ENCODE measurements around the gene ATP11A.

The ATP11A gene

DNA sequence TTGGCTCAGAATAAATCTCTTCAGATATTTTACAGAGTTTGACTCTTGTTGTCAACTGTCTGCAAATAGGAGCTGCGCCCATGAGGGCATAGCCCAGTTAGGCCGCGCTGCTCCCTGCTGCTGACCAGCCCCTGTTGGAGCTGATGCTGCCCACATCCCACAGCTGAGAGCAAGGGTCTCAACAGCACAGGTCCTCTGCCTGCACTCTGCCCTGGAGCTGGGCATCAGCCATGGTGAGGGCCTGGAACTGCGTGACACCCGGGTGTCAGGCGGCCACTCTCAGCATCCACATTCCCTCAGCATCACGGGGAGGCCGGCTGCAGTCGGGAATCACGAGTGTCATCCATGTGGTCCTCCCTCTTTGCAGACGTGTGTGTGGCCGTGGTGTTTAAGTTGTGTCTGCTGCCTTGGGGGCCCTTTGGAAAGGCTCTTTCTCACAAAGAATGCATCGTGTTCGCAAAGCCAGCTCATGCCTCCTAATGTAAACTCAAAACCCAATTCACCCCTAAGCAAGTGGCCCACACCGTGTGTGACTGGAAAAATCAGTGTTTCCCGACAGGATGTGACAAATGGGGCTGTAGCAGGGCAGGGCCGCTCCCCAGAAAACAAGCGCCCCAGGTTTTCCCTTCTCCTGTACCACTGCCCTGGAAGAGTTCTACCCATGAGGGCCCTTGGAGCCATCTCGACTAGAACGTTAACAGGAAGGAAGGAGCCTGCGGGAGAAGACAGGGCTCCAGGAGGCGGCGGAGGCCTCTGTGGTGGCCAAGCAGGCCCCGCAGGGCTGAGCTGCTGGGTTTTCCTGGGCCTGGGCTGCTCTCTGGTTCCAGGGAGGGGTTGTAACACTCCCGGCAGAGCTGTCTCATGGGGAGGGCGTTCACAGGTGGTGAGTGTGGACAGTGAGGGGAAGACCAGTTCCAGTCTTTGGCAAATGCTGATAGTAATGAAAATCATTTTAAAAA is 20.3 kb downstream of the ATP11A start:
- ATAC-seq (no peak), DNase-seq (ENCODE audit: low spot score in 2 of 2) (no peak)
- Mint-ChIP-seq H3K27ac (peak overlapping the region; percentile 40), H3K36me3 (no peaks in the 10 kb centered on the region), H3K4me3 (no peak overlapping the region), H3K4me1 (peaks cover 39% of the 10 kb centered on the region), H3K9me3 (no peaks in the 10 kb centered on the region)

DNA sequence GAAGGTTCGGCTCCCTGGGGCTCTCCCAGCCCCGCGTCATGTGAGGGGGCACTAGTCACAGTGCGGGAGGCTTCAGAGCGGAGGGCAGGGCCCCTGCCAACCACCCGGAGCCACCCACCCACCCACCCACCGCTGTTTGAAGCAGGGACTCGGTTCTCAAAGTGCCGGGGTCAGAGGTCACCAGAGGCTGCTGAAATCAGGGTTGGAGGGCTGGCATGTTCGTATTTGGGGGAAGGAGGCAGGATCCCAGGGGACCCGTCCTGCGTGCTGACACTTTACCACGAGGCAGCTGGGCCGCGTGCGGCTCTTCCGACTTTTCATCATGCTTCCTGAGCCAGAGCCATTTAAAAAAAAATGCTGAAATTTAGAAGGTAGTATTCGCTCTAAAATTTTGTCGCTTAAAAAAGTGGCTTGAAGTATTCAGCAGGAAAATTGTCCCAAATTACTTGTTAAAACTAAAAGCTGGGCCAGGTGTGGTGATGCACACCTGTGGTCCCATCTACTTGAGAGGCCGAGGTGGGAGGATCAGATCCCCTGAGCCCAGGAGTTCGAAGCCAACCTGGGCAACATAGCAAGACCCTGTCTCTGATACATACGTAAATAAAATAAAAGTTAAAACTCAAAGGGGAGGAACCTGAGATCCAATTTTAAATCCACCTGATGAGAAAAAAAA is 21.2 kb downstream of the ATP11A start:
- Mint-ChIP-seq H3K27ac (no peak overlapping the region), H3K9me3 (no peaks in the 10 kb centered on the region), H3K4me1 (peaks cover 45% of the 10 kb centered on the region), H3K4me3 (no peak overlapping the region), H3K36me3 (no peaks in the 10 kb centered on the region)
- ATAC-seq = no peak
- DNase-seq (ENCODE audit: low spot score in 2 of 2) = no peak

DNA sequence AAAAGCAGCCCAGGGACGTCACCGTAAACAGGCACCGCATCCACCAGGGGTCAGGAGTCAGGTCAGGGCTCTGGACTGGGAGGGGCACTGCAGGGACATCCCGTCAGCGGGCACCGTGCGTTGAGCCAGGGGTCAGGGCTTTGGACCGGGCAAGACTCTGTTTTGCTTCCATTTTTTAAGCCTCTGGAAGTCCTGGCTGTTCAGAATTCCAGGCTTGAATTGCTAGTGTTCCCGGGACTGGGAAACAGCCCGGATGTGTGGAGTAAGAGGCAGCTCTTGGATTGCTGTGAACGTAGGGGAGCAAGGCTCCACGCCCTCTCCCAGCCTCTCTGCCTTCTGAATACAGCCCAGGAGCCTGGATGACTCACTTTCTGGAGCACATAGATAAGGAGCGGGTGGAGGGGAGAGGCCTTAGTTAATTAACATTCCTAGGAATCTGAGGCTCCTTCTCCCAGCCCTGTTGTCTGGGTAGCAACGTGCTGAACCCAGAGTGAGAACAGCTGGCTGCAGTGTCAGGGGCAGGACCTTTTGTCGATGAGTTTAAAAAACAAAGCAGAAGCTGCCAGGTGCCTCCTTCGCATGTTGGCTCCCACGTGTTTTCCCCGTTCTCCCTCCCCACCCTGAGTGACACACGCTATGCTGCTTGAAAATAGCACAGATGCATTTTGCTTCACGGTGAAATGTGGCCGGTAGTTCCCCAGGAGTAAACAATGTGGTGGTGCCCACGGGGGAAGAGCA is 21.9 kb downstream of the ATP11A start:
- H3K27ac Mint-ChIP-seq = no peak overlapping the region
- DNase-seq (ENCODE audit: low spot score in 2 of 2) = no peak
- H3K36me3 Mint-ChIP-seq = no peaks in the 10 kb centered on the region
- H3K4me1 Mint-ChIP-seq = peaks cover 51% of the 10 kb centered on the region
- no peak for ATAC-seq
- no peak overlapping the region for H3K4me3 Mint-ChIP-seq
- H3K9me3 Mint-ChIP-seq = no peaks in the 10 kb centered on the region

DNA sequence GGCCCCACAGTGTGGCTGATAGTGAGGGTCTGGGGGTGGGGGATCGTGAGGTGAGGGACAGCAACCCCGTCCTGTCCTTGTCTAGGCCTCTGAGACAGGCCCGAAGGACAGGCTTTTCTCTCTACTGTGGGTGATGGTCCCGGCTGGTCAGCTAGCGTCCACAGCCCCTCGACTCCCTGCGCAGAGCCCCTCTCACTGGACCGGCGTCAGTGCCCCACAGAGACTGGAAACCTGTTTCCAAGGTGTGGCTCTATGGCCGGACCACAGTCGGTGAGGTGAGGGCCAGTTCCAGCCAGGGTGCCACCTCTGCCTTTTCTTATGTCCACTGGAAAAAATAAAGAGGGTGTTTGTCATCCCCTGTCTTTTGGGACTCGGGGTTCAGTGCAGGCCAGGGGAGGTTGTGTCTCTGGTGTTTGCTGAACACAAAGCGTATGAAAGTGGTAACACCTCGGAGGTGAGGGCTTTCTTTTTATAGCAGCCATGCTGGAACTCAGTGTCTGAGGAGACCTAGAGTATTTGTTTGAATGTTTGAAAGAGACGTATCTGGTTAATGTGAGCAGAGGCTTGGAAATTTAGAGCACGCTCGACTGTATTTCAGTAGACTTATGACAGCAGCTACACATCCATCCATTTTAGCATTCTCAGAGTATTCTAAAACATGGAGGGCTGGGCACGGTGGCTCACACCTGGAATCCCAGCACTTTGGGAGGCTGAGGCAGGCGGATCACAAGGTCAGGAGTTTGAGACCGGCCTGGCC is 22.8 kb downstream of the ATP11A start:
- ATAC-seq = no peak
- H3K9me3 Mint-ChIP-seq = no peaks in the 10 kb centered on the region

DNA sequence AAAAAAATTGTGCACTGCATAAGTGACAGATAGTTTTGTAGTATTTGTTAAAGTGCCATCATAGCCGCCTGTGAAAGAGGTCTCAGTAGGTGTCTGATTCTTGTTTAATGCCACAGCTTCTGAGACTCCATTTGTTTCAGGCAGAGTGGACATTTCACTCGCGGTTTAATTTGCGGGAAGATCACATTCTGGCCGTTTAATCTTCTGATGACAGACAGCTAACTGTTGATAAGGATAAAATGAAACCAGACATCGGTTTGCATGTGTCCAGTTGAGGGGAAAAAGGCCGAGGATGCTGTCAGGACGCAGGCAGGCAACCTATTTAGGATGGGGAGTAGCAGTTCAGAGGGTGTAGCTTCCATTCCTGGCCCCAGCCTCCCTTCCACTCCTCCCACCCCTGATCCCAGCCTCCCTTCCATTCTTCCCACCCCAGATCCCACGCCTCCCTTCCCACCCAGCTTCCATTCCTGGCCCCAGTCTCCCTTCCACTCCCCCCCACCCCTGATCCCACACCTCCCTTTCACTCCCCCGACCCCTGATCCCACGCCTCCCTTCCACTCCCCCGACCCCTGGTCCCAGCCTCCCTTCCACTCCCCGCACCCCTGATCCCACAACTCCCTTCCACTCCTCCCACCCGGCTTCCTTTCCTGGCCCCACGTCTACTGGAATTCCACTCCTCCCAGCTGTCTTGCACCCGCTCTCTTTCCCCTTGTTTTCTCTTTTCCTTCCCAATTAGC is 23.8 kb downstream of the ATP11A start:
- no peak for DNase-seq (ENCODE audit: low spot score in 2 of 2)
- Mint-ChIP-seq H3K4me3 (no peak overlapping the region), H3K9me3 (no peaks in the 10 kb centered on the region), H3K27ac (no peak overlapping the region), H3K36me3 (no peaks in the 10 kb centered on the region), H3K4me1 (peaks cover 56% of the 10 kb centered on the region)
- no peak for ATAC-seq

More for the DNA sequence above, 22.8 kb downstream of the ATP11A start:
- Mint-ChIP-seq H3K27ac (no peak overlapping the region), H3K4me3 (no peak overlapping the region), H3K4me1 (peaks cover 56% of the 10 kb centered on the region), H3K36me3 (no peaks in the 10 kb centered on the region)
- DNase-seq (ENCODE audit: low spot score in 2 of 2) = no peak

DNA sequence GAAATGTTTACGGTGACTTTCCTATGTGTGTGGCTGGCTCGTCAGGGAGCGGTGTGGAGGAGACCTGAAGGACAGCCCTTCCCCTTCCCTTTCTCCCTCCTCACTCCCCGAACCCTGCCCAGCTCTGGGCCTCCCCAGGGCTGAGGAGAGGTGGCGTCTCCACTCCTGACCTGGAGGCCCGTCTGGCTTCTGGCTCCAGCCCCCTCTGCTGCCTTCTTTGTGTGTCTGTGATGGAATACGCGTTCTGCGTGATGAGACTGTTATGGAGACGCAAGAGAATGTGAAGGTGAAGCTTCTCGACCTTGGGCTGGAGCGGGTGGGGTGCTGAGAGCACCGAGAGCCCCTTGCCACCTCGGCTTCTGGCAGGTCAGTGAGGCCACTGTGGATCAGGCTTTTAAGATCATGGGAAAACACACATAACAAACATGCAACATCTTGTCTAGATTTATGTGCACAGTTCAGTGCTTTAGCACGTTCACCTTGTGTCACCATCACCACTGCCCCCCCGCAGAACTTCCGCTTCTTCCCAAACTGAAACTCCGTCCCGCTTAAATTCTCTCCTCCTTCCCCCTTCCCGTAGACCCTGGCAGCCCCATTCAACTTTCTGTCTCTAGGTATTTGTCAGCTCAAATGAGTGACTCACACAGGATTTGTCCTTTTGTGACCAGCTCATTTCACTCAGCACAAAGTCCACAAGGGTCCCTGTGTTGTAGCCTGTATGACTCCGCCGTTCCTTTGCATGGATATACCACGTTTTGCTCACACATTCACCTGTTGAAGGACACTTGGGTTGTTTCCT is 24.7 kb downstream of the ATP11A start:
- peaks cover 49% of the 10 kb centered on the region for H3K4me1 Mint-ChIP-seq
- no peaks in the 10 kb centered on the region for H3K9me3 Mint-ChIP-seq
- no peak overlapping the region for H3K4me3 Mint-ChIP-seq
- ATAC-seq (peak; percentile 48), DNase-seq (ENCODE audit: low spot score in 2 of 2) (no peak)
- peak overlapping the region; percentile 29 for H3K27ac Mint-ChIP-seq
- H3K36me3 Mint-ChIP-seq = no peaks in the 10 kb centered on the region

DNA sequence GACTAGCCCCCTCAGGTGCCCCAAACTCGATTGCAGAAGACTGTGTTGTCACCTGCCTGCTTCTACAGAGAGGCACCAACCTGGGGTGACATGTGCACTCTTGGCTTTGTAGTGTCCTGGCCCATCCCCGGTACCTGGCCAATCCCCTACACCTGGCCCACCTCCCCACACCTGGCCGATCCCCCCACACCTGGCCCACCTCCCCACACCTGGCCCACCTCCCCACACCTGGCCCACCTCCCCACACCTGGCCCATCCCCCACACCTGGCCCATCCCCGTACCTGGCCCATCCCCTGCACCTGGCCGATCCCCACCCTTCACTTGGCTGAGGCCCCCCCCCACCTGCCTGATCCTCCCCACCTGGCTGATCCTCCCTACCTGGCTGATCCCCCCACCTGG is 25.4 kb downstream of the ATP11A start:
- DNase-seq (ENCODE audit: low spot score in 2 of 2) (no peak), ATAC-seq (no peak)
- no peaks in the 10 kb centered on the region for H3K36me3 Mint-ChIP-seq
- H3K4me3 Mint-ChIP-seq = no peak overlapping the region
- H3K9me3 Mint-ChIP-seq = no peaks in the 10 kb centered on the region
- peak overlapping the region; percentile 29 for H3K27ac Mint-ChIP-seq
- H3K4me1 Mint-ChIP-seq = peaks cover 48% of the 10 kb centered on the region

DNA sequence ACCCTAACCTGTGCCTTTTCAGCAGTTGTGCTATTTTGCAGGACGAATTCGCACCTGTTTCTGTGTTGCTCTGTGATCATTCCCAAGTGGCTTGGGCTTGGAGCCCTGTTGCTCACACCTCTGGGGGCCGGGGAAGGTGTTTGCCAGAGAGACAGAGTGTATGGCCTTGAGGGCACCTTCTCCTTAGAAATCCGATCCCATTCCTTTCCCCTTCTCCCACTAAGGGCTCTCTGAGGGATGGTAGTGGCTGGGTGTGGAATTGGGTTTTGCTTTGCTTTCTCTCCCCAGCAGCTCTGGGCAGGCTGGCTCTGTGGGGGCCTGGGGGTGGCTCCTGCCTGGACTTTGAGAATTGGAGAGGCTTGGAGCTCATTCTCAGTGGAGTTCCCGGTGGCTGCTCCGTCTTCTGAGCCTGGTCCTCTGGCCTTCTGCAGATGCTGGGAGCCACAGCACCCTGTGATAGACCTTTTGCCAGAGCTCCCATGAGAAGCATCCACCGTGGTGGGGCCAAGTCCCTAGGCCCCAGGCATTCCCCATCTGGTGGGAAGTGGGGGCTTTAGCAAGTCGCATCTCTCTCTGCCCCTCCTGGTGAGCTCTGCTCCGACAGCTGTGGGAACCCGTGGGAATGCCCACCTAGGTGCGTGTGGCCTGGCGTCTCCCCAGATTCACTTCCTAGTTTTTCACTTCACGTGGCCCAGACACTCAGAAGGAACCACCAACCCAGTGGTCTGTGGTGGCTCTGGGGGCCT is 26.1 kb downstream of the ATP11A start:
- no peak for ATAC-seq
- Mint-ChIP-seq H3K4me1 (peaks cover 49% of the 10 kb centered on the region), H3K4me3 (no peak overlapping the region), H3K9me3 (no peaks in the 10 kb centered on the region), H3K36me3 (no peaks in the 10 kb centered on the region), H3K27ac (peak overlapping the region; percentile 29)
- DNase-seq (ENCODE audit: low spot score in 2 of 2) = no peak

DNA sequence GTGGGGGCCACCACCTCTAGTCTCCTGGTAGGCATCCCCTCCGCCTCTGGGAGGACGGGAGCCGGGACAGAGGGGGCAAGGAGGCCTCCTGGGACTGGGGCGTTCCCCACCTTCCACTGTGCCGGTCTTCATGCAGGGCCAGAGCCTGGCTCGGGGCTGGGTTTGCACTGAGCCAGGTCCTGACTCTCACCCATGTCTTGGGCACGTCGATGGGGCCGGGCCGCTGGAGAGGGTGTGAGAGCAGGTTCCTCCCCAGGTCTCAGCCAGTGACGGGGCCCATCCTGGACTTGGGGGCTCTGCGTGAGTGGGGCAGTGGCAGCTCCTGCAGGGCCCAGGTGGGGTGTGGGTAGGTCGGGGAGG is 26.6 kb downstream of the ATP11A start:
- Mint-ChIP-seq H3K36me3 (no peaks in the 10 kb centered on the region), H3K4me1 (peaks cover 51% of the 10 kb centered on the region), H3K9me3 (no peaks in the 10 kb centered on the region), H3K27ac (no peak overlapping the region), H3K4me3 (no peak overlapping the region)
- ATAC-seq (no peak), DNase-seq (ENCODE audit: low spot score in 2 of 2) (no peak)

DNA sequence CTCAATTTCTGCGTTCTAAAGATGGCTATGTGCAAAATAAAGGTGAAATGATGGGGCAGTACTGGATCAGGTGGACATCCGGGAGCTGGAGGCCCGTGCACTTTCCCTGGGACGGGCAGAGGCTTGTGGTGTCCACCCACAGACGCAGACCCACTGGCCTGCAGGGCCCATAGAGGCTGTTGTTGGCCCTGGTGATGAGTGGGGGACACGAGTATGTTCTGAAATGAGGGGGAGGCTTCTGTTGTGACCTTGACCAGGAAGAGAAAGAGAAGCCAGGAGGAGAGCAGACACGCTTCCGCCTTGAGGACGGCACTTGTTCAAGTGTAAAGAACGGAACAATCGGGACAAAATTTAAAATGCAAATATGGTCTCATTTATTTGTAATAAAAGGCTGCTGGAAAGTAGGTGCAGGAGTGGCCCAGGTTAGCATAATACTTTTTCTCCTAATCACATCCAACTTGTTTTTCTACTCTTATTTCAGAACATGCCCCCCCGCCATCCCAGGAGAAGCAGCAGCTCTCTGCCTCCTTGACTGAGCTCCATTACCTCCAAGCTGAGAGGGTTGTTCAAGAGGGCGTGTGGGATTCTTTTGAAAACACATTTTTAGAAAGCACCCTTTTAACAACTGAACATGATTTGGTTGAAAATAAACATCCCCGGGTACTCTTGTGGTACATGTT is 27.1 kb downstream of the ATP11A start:
- Mint-ChIP-seq H3K4me1 (peaks cover 52% of the 10 kb centered on the region), H3K36me3 (no peaks in the 10 kb centered on the region), H3K27ac (peak overlapping the region; percentile 32), H3K9me3 (no peaks in the 10 kb centered on the region), H3K4me3 (no peak overlapping the region)
- DNase-seq (ENCODE audit: low spot score in 2 of 2) (no peak), ATAC-seq (no peak)

DNA sequence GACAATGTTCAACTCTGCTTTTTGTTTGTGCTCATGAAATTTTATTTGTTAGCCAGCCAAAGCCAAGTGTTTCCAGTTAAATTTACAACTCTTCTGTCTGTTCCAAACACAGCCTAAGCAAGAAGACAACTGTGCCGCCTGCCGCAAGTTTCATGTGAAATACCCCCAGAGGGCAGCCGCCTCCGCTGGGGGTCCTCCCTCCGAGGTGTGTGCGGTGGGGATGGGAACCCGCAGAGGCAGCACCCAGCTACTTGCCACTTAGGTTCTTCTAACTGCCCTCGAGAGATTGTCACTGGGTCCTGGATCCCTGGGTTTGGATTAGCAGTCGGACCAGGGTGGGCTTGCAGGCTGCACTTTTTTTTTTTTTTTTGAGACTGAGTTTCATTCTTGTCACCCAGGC is 28.5 kb downstream of the ATP11A start:
- ATAC-seq (no peak), DNase-seq (ENCODE audit: low spot score in 2 of 2) (no peak)
- H3K4me3 Mint-ChIP-seq = no peak overlapping the region
- H3K9me3 Mint-ChIP-seq = no peaks in the 10 kb centered on the region
- H3K27ac Mint-ChIP-seq = no peak overlapping the region
- peaks cover 55% of the 10 kb centered on the region for H3K4me1 Mint-ChIP-seq
- no peaks in the 10 kb centered on the region for H3K36me3 Mint-ChIP-seq

DNA sequence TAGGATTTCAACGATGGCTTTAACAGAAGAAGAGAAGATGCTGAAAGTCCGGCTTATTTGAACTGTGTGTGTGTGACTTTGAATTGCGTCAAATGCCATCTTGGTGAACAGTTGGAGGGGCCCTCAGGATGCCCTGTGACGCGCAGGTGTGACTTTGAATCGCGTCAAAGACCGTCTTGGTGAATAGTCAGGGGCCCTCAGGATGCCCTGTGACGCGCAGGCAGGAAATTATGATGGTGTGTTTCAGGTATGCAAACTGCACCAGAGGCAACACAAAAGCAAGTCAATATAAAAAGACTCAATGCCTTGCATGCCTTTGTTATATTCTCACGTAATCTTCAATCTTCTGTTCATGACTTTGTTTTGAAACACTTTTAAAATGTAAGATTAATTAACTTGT is 29.2 kb downstream of the ATP11A start:
- Mint-ChIP-seq H3K4me3 (no peak overlapping the region), H3K36me3 (no peaks in the 10 kb centered on the region), H3K4me1 (peaks cover 60% of the 10 kb centered on the region), H3K9me3 (no peaks in the 10 kb centered on the region), H3K27ac (no peak overlapping the region)
- ATAC-seq (no peak), DNase-seq (ENCODE audit: low spot score in 2 of 2) (no peak)

DNA sequence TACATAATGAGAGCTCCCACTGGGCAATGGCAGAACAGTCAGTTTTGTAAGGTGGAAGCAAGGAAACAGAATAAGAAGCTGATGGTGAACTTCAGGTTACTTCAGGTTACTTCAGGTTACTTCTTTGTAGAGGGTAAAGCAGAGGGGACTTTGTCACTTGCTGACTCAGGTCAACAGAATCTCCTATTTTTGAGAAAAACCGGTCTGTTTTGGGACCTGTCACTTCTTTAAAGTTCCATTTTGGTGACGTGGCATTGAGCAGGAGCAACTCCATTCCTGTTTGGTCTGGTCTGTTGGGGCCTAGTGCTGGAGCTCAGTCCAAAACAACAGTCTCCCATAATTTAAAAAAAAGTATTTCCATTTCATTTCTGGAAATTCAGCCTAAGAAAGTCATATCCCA is 29.7 kb downstream of the ATP11A start:
- H3K4me1 Mint-ChIP-seq = peaks cover 54% of the 10 kb centered on the region
- no peaks in the 10 kb centered on the region for H3K36me3 Mint-ChIP-seq
- no peaks in the 10 kb centered on the region for H3K9me3 Mint-ChIP-seq
- H3K27ac Mint-ChIP-seq = peak overlapping the region; percentile 7
- DNase-seq (ENCODE audit: low spot score in 2 of 2) (no peak), ATAC-seq (no peak)
- H3K4me3 Mint-ChIP-seq = no peak overlapping the region

Measured in stimulated activated effector memory CD8-positive, alpha-beta T cell treated with anti-CD3 and anti-CD28 coated beads, Interleukin-12 subunit alpha, Interleukin-12 subunit beta, amount 100 ng/mL, for 72 hours (primary cell).